HG02610 (cell line): ENCODE data around the gene ASNSD1.
"Not testable (repeated sequence)": the region's sequence is repeated elsewhere in the genome, so short reads cannot be mapped to it uniquely, and the experiment has no call there.

Experiments
- ATAC-seq: cut with Tn5 transposase; IDR thresholded peaks from one replicate; pipeline ENCODE4 v1.9.1; 2021; ENCODE audit warnings: mild to moderate bottlenecking, moderate library complexity; ENCODE audit not compliant: unreplicated experiment

The ASNSD1 gene

GRCh38 chr2:189685540-189686229 is 24.4 kb downstream of the ASNSD1 start:
- peak; percentile 48 for ATAC-seq

- not testable (repeated sequence) for ATAC-seq
These were observed 26.5 kb downstream of the ASNSD1 start for GRCh38 chr2:189687796-189688195.

GRCh38 chr2:189696223-189696622 is 35.0 kb downstream of the ASNSD1 start:
- ATAC-seq: no peak

- no peak for ATAC-seq
These were observed 37.0 kb downstream of the ASNSD1 start for GRCh38 chr2:189698020-189698887.

- no peak for ATAC-seq
These were observed 39.4 kb downstream of the ASNSD1 start for GRCh38 chr2:189700681-189701080.

- no peak for ATAC-seq
These were observed 40.8 kb downstream of the ASNSD1 start for GRCh38 chr2:189702071-189702470.

GRCh38 chr2:189709501-189710221 is 48.4 kb downstream of the ASNSD1 start:
- ATAC-seq: no peak

- not testable (repeated sequence) for ATAC-seq
These were observed 56.3 kb downstream of the ASNSD1 start for GRCh38 chr2:189717593-189717992.

GRCh38 chr2:189719571-189719970 is 58.3 kb downstream of the ASNSD1 start:
- no peak for ATAC-seq
